ENCODE measurements around the gene RGMA.
"Not testable (repeated sequence)": the region's sequence is repeated elsewhere in the genome, so short reads cannot be mapped to it uniquely, and the experiment has no call there.

RGMA gene

GRCh38 chr15:93066224-93066681 is 22.8 kb downstream of the RGMA start:
- DNase-seq = no peak

GRCh38 chr15:93065641-93066045 is 23.4 kb downstream of the RGMA start:
- no peak for DNase-seq

DNA sequence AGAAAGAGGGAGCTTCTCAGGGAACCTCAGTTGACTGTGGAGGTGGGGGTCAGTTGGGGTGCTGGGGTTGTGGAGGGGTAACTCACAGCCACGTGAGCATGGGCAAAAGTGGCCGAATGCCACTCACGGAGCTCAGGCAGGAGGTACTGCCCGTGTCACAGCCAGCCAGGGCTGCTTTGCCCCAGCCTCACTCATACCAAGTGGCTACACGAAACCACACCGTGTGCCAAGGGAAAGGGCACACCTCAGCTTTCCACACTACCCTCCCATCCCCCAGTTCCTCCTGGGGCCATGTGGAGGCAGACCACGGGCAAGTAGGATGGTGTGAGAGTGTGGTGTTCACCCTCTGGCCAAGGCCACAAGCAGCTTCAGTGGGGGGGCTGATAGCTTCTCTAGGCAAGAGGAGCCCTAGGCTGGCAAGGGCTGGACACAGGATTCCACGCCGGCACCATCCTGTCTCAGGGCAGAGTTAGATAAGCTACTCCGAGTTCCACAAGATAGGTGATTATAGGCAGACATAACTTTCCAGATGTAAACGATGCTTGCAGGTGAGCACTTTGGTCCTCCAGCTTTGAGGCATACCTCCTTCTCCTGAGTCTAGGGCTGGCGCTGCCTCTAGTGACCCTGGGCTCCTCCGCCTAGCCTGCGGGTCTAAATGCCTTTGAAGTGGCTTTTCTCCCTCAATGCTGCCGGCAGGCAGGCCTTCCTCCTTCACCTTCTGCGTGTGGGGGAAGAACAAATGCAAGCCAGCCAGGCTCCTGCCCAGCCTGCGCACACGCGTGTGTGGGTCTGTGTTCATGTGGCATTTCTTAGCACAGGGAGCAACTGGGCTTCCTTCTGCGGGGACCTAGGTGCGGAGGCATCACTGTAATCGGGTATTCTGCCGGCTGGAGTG is 25.0 kb downstream of the RGMA start:
- DNase-seq = no peak

DNA sequence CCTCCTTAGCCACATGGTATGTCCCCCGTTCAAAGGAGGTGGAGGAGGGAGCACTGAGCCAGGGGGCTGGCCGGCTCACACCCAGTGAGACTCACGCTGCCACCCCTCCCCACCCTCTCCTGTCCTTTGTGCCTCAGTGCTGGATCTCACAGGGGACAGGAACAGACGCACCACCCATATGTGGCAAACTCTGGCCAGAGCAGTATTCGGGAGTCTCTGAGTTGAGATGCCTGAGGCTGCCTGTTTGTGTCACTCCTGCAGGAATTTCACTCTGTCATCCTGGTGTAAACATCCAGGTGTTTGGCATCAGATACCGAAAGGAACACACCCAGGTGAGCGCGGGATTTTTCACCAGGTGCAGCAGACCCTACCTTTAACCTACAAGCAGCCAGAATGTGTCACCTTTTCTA is 25.7 kb downstream of the RGMA start:
- no peak for DNase-seq

- not testable (repeated sequence) for DNase-seq
These were observed 26.3 kb downstream of the RGMA start for GRCh38 chr15:93062628-93063261.

DNA sequence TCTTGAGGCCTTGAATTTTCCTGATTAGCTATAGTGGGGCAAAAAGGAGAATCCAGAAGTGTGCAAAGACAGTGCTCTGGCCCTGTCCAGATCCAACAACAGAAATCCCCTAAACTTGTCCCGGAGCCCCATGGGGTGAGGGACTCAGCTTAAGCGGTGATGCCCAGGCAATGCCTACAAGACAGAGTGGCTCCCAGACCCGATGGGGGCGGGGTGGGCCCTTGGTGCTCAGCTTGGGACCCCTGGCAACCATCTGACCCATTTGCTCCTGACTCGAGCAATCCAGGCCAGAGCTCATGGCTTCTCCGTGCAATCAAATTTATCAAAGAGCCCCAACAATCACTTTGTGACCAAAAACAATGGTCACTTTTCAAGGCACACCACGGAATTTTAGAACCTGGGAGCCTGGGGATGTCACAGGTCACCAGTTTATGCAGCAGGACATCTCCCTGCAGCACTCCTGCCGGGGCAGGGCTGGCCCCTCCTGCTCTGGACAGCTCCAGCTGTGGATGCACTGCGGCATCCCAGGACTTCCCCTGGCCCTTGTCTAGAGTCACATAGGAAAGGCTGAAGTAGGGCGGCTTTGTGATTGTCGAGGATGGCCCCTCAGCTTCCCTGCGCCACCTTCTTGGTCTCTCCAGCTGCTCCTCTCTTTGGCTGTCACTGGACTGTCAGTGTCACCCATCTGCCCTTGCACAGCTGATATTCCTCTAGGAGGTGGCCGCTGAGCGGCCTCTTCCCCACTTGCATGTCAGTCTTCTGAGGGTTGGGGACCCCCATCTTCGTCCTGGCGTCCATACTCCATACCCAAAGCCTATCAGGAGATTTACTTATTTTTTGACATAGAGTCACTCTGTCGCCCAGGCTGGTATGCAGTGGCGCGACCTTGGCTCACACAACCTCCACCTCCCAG is 28.4 kb downstream of the RGMA start:
- DNase-seq = no peak

- DNase-seq = no peak
These were observed 29.6 kb downstream of the RGMA start for GRCh38 chr15:93059442-93059841.

DNA sequence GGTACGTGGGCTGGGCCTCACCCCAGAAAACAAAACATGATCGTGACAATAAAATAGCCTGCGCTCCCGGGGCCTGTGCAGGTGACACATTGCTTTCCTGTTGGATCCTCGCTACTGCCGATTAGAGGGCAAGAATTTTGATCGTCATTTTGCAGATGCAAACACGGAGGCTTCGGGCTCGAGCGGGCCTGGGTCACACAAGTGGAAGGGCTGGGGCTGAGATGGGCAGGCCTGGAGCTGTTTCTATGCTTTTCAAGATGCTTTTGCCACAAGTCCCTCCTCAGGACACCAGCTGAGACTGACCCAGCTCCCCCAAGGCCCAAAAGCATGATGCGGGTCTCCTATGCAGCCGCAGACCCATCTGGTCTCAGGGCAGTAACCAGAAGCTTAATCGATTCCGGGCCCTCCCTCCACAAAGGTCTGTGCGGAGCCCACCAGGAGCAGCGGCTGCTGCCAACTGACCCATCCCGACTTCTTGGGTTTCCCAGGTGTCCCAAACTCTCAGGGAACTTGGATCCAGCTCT is 30.0 kb downstream of the RGMA start:
- no peak for DNase-seq

DNA sequence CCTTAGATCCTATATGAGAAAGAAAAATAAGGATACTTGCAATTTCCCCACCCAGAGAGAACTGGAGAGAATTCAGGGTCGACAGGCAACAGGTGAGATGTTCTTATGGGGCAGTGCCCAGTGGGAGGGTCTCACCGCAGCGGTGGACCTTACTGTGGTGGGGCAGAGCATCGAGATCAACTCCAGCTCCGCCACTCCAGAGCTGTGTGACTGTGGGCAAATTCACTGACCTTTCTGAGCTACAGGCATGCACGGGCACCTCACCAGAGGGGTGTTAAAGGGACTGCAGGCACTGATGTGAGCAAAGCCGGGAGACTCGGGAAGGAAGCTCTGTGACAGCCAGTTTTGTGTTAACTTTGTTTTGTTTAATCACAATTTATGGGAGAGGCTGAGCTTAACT is 30.9 kb downstream of the RGMA start:
- DNase-seq = no peak

GRCh38 chr15:93057618-93058017 is 31.4 kb downstream of the RGMA start:
- DNase-seq = no peak

DNA sequence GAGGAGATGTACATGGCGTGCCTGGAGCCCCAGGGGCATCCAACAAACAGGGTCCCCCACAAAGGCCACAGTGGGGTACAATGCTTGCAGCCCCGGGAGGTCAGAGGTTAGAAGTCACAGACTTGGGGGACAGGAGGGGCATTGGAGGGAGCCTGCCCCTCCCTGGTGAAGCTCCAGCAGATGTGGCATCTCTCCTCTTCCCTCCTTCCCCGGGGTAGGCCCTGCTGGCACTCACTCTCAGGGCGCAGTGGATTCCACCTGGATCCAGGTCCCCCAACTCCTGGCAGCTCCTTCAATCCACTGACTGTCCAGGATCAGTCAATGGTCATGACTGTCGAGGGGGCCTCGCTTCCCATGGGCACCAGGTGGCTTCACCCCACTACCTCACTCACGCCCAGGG is 32.2 kb downstream of the RGMA start:
- no peak for DNase-seq

DNA sequence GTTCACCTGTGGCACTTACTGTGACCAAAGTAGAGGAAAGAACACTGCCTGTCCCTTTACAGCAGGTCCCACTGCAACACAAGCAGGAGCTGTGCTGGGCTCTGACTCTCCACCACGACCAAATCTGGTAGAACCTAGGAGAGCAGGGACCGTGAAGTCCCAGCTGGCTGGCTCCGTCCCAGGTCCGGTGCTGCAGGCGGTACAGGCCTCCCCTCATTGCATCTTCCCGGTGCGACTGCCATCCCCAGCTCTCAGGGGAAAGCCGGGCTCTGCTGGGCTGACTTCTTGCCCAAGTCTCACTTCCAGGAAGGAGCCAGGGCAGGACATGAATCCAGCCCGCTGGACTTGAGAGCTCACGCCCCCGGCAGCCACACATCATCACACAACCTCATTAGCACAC is 33.8 kb downstream of the RGMA start:
- no peak for DNase-seq

DNA sequence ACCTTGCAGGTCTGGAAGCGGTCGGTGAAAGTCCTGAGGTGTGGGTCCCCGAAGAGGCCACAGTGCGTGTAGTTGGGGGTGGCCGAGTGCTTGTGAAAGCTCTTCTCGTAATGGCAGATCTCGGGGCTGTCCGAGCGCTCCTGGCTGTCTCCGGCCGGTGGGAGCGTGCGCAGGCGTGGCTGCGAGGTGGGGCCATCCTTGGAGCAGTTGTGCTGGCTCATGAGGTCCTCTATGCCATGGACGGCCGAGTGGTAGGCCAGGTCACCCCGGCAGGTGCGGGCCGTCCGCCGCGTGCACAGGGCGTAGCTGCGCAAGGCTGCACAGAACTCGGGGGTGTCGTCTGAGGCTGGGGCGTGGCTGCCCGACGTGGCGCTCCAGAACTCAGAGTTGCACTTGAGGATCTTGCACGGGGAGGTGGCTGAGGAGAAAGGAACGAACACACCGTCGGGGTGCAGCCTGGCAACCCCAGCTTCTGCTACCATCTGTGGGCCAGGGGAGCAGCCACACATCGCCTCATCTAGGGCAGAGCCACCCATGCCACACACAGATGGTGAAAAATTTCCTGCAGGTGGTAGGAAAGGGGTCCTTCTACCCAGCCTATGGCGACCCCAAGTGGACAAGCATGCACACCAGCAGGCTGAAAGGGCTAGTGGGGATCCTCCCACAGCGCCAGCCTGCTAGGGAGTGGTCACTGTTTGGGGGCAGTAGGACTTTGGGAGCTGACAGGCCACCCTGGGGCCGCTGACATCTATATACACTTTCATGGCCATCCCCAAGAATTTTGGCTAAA is 36.7 kb downstream of the RGMA start:
- DNase-seq = peak; percentile 15

DNA sequence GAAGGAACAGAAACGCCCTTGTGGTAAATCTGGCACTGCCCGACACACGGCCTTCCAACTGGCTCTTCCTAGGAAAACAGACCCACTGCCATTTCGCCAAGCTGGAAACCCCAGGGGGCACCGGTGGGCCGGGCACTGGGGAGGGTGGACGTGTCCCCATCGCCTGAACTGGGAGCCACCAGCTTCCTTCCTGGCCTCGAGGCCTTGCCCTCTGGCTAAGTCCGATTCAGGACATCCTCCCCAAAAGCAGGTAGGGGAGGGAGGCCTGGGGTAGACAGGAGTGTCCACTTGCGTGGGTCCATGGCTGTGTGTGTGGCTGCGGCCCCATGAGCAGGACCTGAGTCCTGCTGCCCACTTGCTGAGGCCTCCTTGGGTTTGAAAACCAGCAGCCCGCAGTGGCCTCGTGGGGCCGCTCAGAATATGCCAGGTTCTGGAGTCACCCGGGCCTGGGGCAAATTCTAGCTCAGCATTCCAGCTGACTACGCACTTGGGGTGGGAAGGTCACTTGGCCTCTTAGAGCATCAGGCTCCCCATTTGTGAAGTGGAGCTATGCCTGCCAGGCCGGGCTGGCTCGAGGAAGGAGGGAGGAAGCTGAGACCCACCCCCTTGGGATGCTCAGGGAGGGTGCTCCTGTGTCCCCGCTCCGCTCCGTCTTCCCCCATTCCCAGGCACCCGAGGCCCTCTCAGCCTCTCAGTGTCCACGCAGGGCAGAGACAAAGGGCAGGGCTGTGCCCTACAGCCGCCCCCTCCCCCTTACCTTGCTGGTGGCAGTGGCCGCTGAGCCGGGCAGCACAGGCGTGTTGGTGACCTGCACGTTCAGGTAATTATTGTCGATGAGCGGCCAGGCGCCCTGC is 37.5 kb downstream of the RGMA start:
- no peak for DNase-seq

GRCh38 chr15:93050648-93051047 is 38.4 kb downstream of the RGMA start:
- no peak for DNase-seq

DNA sequence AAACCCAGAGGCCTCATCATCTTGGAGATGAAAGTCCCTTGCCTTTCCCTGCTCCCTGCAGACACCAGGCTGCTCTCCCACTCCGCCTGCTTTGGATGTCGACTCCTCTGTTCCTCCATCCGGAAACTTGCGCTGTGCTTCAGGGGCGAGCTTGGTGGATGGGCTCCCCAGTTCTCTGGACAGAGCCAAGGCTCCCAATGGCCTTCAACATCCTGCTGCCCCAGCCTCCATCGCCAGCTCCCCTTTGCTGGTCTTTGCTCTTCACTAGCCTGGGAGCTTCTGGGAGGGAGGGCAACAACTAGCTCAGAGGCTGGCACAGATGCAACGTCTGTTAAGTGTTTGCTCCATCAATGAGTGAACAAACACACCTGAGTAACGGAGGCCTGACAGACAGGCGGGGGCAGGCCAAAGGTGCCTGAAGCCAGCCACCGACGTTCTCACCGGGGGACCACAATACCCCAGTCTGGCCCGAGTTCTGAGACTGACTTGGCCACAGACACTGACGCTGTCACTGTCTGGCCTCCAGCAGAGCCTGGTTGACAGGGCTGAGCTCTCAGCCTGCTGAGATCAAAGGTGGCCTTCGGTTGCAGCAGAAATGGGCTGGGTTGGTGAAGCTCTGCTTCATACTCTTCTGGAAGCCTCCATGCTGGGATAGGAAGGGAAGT is 39.0 kb downstream of the RGMA start:
- DNase-seq = no peak

- no peak for DNase-seq
These were observed 39.8 kb downstream of the RGMA start for GRCh38 chr15:93049233-93049632.

DNA sequence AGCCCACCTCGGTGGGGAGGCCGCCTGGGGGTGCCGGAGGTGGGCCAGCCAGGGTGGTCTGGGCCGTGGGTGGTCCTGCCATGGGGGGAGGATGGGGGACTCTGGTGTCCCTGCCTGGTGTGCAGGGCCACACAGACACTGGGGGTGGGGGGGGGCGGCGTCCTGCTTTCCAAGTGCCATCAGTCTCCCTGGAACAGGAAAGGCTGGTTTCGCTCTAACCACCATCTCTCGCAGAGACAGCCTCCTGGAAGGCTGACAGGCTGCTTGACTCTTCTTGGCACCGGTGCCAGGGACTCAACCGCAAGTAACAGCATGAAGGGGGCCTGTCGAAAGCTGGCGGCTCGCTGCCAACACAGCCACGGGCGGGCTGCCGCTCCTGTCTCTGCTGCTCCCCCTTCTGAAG is 40.3 kb downstream of the RGMA start:
- no peak for DNase-seq

- DNase-seq = no peak
These were observed 40.6 kb downstream of the RGMA start for GRCh38 chr15:93048426-93048721.

DNA sequence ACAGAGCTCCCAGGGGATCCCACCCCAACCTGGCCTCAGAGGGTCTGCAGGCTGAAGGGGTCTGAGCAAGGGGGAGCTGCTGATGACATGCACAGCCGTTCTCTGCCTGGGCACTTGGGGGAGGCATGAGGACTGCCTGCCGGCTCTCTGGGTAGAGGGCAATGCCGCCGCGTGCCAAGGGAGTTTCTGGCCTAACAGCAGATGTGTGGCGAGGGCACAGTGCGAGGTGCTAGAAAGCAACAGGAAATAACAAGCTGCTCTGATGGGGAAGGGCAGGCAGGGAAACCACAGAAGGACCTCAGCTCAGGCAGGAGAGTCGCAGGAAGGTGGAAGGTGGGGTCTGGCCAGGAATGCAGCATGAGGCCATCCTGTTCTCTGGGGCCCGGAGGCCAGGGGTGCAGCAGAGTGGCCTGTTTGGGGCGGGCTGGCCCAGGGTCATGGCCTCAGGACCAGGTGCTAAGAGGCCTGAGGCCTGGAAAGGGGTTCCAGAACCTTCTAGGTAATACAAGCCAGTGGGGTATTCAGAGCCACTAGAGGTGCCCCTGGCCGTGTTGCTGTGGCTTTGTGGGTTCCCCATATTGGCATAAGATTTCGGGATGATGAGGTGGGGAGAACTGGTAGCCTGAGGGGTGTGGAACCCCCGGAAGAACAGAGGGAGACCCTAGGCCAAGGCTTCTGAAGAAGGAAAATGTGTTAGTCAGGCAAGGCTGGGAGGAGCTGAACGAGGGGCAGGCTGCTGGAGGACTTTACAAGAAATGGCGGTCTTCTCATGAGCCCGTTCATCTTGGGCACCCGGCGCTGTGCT is 41.2 kb downstream of the RGMA start:
- DNase-seq = peak; percentile 27

Data from activated CD4-positive, alpha-beta T cell treated with anti-CD3 and anti-CD28 coated beads, Interleukin-2, Interleukin-6, amounts not matched to agents 100 ng/mL and 50 ng/mL, durations not matched to agents 16 hours and 8 hours (primary cell).